Natural killer cell (primary cell): ENCODE results near the gene PIGU. TPM values are rescaled to one million over a fixed set of nuclear protein-coding genes. Genes with fewer than 3 reads are reported as not detected.

Source experiments
- ATAC-seq, 3 donors: fragments of 150-1000 bp in 2 of 3; fragments of 200-7000 bp in 1 of 3; cut with Tn5 transposase; 1 replicate in 1 of 3; 2 replicates in 2 of 3; pipeline ENCODE4 v1.10.0; 2021; ENCODE audit warnings: mild to moderate bottlenecking in 2 of 3, moderate library complexity in 2 of 3
- DNase-seq, 2 donors: peaks; one replicate each; pipeline versions ENCODE4 v3.0.0 to v3.0.0-alpha.2; 2013 to 2021; ENCODE audit warnings: mixed read lengths in 1 of 2
- H3K27ac ChIP-seq: one replicate; pipeline ENCODE4 v1.5.1; 2013; ENCODE audit warnings: mild to moderate bottlenecking, low read length
- H3K27me3 ChIP-seq: one replicate; pipeline ENCODE4 v1.6.1; 2013; ENCODE audit warnings: low read length; ENCODE audit not compliant: control insufficient read depth, insufficient read depth
- H3K36me3 ChIP-seq: one replicate; pipeline ENCODE4 v1.6.1; 2013; ENCODE audit warnings: low read length; ENCODE audit not compliant: control insufficient read depth, insufficient read depth
- H3K4me1 ChIP-seq: one replicate; pipeline ENCODE4 v1.6.1; 2013; ENCODE audit warnings: low read length; ENCODE audit not compliant: control insufficient read depth, insufficient read depth
- H3K4me3 ChIP-seq: one replicate; pipeline ENCODE4 v1.5.1; 2013; ENCODE audit warnings: low read length
- H3K9me3 ChIP-seq: one replicate; pipeline ENCODE4 v1.6.1; 2013; ENCODE audit warnings: low read length; ENCODE audit not compliant: control insufficient read depth, insufficient read depth
- H3K27ac Mint-ChIP-seq, 2 donors: one replicate each; pipeline ENCODE4 v1.8.0; 2022; ENCODE audit warnings: mild to moderate bottlenecking in 2 of 2, mixed read lengths in 2 of 2, moderate library complexity in 1 of 2
- H3K27me3 Mint-ChIP-seq, 2 donors: one replicate each; pipeline ENCODE4 v1.8.0; 2022; ENCODE audit warnings: low read depth in 2 of 2, mixed read lengths in 2 of 2
- H3K36me3 Mint-ChIP-seq: one replicate; pipeline ENCODE4 v1.8.0; 2022; ENCODE audit warnings: mixed read lengths
- H3K4me1 Mint-ChIP-seq, 2 donors: one replicate each; pipeline ENCODE4 v1.8.0; 2022; ENCODE audit warnings: mixed read lengths in 2 of 2
- H3K4me3 Mint-ChIP-seq: one replicate; pipeline ENCODE4 v1.8.0; 2022; ENCODE audit warnings: mild to moderate bottlenecking, moderate library complexity, mixed read lengths
- H3K9me3 Mint-ChIP-seq, 2 donors: one replicate each; pipeline ENCODE4 v1.8.0; 2022; ENCODE audit warnings: mixed read lengths in 2 of 2
- WGBS: methylation state at CpG from one replicate; pipeline ENCODE4 v1.1.7; 2013; ENCODE audit warnings: missing lambda C conversion rate; ENCODE audit not compliant: insufficient coverage; 5-methylcytosine and 5-hydroxymethylcytosine counted together
- intact Hi-C: fragments of 100-400 bp; cut with micrococcal nuclease; formaldehyde crosslinking; loops from one replicate; pipeline ENCODE4 v1.14.2; 2022
- total RNA-seq, 4 donors: library from RNA; stranded (reverse); fragments of 120-200 nt in 1 of 4; gene quantifications; one replicate each; pipeline versions ENCODE4 v1.2.3 to v1.2.4, GENCODE V29; 2013 to 2022
- TF ChIP-seq, protein P1 (sequence below): fragments of 200-600 bp; IDR thresholded peaks from one replicate; pipeline ENCODE4 v1.8.0; 2022; ENCODE audit warnings: antibody characterized with exemption

PIGU gene
- total RNA-seq, 3 donors from 2014 or later (not counting 1 experiment from before 2014, with no cell fraction given), result 7.0 to 11.1 (median 8.2) TPM

DNA sequence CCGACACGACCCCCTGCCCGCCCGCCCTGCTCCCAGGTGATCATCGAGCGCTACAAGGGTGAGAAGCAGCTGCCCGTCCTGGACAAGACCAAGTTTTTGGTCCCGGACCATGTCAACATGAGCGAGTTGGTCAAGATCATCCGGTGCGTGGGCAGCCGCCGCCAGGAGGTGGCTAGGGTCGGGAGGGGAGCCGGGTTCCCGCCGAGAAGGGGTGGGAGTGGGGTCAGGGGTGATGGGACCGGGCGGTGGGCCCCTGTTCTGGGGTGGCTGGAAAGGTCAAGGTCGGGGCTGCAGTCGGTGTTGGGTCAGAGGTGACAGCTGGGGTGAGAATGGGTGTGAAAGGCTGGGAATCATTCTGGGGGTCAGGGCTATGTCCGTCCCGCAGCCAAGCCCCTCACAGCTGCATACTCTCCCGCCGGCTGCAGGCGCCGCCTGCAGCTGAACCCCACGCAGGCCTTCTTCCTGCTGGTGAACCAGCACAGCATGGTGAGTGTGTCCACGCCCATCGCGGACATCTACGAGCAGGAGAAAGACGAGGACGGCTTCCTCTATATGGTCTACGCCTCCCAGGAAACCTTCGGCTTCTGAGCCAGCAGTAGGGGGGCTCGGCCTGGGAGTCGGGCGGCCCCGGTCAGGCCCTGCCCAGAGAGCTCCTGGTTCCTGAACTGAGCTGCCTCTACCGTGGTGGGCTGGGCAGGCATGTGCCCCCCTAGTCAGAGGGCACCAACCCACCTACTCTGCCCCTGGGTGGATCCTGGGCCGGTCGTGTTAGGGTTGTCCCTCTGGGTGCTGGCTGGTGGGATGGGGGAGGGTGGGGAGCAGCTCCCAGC is 117.4 kb downstream of the PIGU start:
- Mint-ChIP-seq H3K9me3 (no peaks in the 10 kb centered on the region), H3K27ac (peak overlapping the region; percentile 62 to 71), H3K4me3 (peak overlapping the region; percentile 79), H3K4me1 (peaks cover 7 to 25% of the 10 kb centered on the region in 2 donors), H3K36me3 (no peaks in the 10 kb centered on the region), H3K27me3 (no peaks in the 10 kb centered on the region)
- DNase-seq, result peak in 1 of 2 donors; percentile 51
- Histone ChIP-seq H3K27me3 (no peaks in the 10 kb centered on the region), H3K27ac (peak overlapping the region; percentile 26), H3K36me3 (no peaks in the 10 kb centered on the region), H3K9me3 (no peaks in the 10 kb centered on the region), H3K4me3 (no peak overlapping the region), H3K4me1 (peaks cover 7% of the 10 kb centered on the region)
- intact Hi-C loops, result loop anchor here (5.0 kb wide), 1 partner anchor 148 kb away; no protein-coding TSS in a partner anchor
- TF ChIP-seq, protein P1, sequence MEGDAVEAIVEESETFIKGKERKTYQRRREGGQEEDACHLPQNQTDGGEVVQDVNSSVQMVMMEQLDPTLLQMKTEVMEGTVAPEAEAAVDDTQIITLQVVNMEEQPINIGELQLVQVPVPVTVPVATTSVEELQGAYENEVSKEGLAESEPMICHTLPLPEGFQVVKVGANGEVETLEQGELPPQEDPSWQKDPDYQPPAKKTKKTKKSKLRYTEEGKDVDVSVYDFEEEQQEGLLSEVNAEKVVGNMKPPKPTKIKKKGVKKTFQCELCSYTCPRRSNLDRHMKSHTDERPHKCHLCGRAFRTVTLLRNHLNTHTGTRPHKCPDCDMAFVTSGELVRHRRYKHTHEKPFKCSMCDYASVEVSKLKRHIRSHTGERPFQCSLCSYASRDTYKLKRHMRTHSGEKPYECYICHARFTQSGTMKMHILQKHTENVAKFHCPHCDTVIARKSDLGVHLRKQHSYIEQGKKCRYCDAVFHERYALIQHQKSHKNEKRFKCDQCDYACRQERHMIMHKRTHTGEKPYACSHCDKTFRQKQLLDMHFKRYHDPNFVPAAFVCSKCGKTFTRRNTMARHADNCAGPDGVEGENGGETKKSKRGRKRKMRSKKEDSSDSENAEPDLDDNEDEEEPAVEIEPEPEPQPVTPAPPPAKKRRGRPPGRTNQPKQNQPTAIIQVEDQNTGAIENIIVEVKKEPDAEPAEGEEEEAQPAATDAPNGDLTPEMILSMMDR, result no peak
- WGBS, result 91% methylated on average over 41 of the region's 43 CpGs
- ATAC-seq, result no peak

DNA sequence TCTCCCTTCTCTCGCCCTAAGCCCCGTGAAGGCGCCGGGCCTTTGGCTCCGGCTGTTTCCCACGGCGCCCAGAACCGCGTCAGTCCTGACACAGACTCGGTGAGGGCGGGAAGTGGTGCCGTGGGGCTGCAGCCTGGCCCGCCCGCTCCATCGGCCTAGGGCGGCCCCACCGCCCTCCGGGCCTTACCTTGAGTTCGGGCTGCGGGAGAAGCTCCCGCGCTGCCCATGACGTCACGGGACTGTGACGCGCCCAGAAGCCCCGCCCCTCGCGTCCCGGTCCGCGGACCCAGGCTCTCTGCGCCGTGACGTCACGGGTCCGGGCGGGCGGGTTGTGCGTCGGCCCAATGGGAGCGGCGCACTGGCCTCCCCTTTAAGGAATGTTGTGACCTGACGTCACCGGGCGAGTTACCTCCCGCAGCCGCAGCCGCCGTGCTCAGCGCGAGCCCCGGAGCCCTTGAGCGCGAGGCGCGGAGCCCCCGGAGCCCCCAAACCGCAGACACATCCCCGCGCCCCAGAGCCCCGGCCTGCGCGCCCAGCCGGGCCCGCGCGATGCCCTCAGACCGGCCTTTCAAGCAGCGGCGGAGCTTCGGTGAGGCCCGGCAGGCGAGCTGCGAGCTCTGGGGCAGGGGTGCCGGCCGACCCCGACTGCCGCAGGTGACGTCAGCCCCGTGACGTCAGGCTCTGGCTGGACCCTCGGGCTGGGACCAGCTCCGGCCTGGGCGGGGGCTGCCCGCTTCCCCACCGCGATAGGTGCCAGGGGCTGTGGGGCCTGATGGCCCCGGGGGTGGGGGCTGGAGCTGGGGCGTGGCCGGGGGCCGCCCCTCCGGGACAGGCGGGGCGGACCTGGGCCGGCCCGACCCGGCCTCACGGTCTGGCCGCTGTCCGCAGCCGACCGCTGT is 118.3 kb downstream of the PIGU start, which contains the start of gene MAP1LC3A:
Gene MAP1LC3A, plus strand, starts transcription at position 399 of the 899 bp plus-strand sequence. Its CDS starts 151 bp downstream, at position 550.
- Mint-ChIP-seq H3K4me1 (peaks cover 7 to 25% of the 10 kb centered on the region in 2 donors), H3K27me3 (no peaks in the 10 kb centered on the region), H3K36me3 (no peaks in the 10 kb centered on the region), H3K4me3 (peak within 1 kb of the TSS; percentile 89), H3K27ac (peak within 1 kb of the TSS; percentile 90 to 96), H3K9me3 (no peaks in the 10 kb centered on the region)
- DNase-seq (peak; percentile 97 to 98), ATAC-seq (peak; percentile 87 to 96 (median 88))
- H3K27me3 ChIP-seq, result no peaks in the 10 kb centered on the region
- peak within 1 kb of the TSS; percentile 85 for H3K27ac ChIP-seq
- WGBS, result 16% methylated on average over 103 of the region's 103 CpGs
- TF ChIP-seq, protein P1, result no peak
- peak within 1 kb of the TSS; percentile 70 for H3K4me3 ChIP-seq
- H3K4me1 ChIP-seq, result peaks cover 7% of the 10 kb centered on the region
- no peaks in the 10 kb centered on the region for H3K36me3 ChIP-seq
- intact Hi-C loops, result loop anchor here (1.0 kb wide), 2 partner anchors 119 to 255 kb away; partner anchors contain the start of genes AHCY and PIGU
- no peaks in the 10 kb centered on the region for H3K9me3 ChIP-seq

DNA sequence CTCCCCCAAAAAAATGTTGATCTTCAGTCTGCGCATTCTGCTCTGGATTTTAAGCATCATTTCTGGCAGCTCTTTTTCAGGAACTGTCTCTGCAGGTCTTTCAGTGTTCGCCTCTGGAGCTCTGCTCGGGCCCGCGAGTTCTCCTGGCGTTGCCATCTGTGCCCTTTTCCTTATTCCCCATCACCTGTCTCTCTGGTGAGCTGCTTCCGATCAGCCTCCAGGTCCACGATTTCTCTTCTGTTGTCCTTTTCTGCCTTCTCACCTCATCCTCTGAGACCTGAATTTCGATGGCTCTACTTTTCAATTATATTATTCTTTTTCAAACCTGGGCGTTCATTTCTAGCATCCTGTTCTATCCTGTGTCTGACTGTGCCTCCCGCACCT is 119.0 kb downstream of the PIGU start:
- Mint-ChIP-seq H3K4me3 (peak overlapping the region; percentile 89), H3K9me3 (no peaks in the 10 kb centered on the region), H3K36me3 (no peaks in the 10 kb centered on the region), H3K4me1 (peaks cover 7 to 25% of the 10 kb centered on the region in 2 donors), H3K27me3 (no peaks in the 10 kb centered on the region), H3K27ac (peak overlapping the region; percentile 90 to 96)
- intact Hi-C loops, result loop anchor here (1.0 kb wide), 2 partner anchors 119 to 255 kb away; partner anchors contain the start of genes AHCY and PIGU
- Histone ChIP-seq H3K27ac (peak overlapping the region; percentile 85), H3K36me3 (no peaks in the 10 kb centered on the region), H3K9me3 (no peaks in the 10 kb centered on the region), H3K4me3 (peak overlapping the region; percentile 70), H3K27me3 (no peaks in the 10 kb centered on the region), H3K4me1 (peaks cover 7% of the 10 kb centered on the region)
- TF ChIP-seq, protein P1, result no peak
- DNase-seq, result no peak
- no peak for ATAC-seq
- WGBS, result 24% methylated on average over 11 of the region's 11 CpGs
